HEK293 (cell line): Measurements from ENCODE around the gene RELCH.

Experiments used
- CTCF ChIA-PET: fragments of 350-600 bp; formaldehyde crosslinking; extraction: SDS; loops from one replicate; lab custom pipeline; 2021; ENCODE audit warnings: antibody characterized with exemption; lab: Yijun Ruan, JAX
- POLR2A ChIA-PET: fragments of 300-600 bp; formaldehyde crosslinking; extraction: SDS; loops from one replicate; lab custom pipeline; 2020; ENCODE audit warnings: antibody characterized with exemption, inconsistent platforms; lab: Yijun Ruan, JAX
- H3K27ac ChIP-seq: fragments of 200-500 bp; sonication (Bioruptor generic); 2 replicates; pipeline ENCODE4 v1.5.1; 2014; ENCODE audit warnings: low read depth, low read length, control low read depth, inconsistent platforms; ENCODE audit errors: extremely low read depth
- H3K36me3 ChIP-seq, 2 experiments: fragments of 200-500 bp in 1 of 2; sonication (Bioruptor generic) in 1 of 2; 1 replicate in 1 of 2; 2 replicates in 1 of 2; pipeline ENCODE4 v1.5.1; 2014 to 2017; ENCODE audit warnings: inconsistent platforms in 2 of 2, low read length in 2 of 2; ENCODE audit not compliant: control insufficient read depth in 2 of 2, insufficient read depth in 1 of 2
- H3K4me1 ChIP-seq: fragments of 200-500 bp; sonication (Bioruptor generic); 2 replicates; pipeline ENCODE4 v1.5.1; 2014; ENCODE audit warnings: mild to moderate bottlenecking, low read length, inconsistent platforms; ENCODE audit not compliant: control insufficient read depth, insufficient read depth
- H3K4me3 ChIP-seq: 2 replicates; pipeline ENCODE4 v1.5.1; 2011; ENCODE audit warnings: low read depth, mild to moderate bottlenecking, control low read depth, low read length, moderate library complexity
- H3K9me3 ChIP-seq: fragments of 200-500 bp; sonication (Bioruptor generic); 2 replicates; pipeline ENCODE4 v1.5.1; 2014; ENCODE audit warnings: low read depth, low read length, inconsistent platforms; ENCODE audit not compliant: control insufficient read depth, insufficient read depth
- INSM2 ChIP-seq: fragments of 450-650 bp; formaldehyde crosslinking; IDR thresholded peaks from 2 replicates; pipeline ENCODE4 v1.5.1; 2016; ENCODE audit warnings: missing biosample characterization, missing genetic modification characterization
- MEIS1 ChIP-seq: sonication (generic); formaldehyde crosslinking; IDR thresholded peaks from 2 replicates; pipeline ENCODE4 v1.8.1; 2022; ENCODE audit warnings: missing genetic modification reagents, mild to moderate bottlenecking, borderline replicate concordance
- PRDM10 ChIP-seq: fragments of 450-650 bp; formaldehyde crosslinking; IDR thresholded peaks from 2 replicates; pipeline ENCODE4 v1.5.1; 2016; ENCODE audit warnings: missing biosample characterization, missing genetic modification characterization
- ZBTB21 ChIP-seq: fragments of 450-650 bp; formaldehyde crosslinking; IDR thresholded peaks from 2 replicates; pipeline ENCODE4 v1.5.1; 2017; ENCODE audit warnings: missing biosample characterization, missing genetic modification characterization
- ZBTB26 ChIP-seq: fragments of 450-650 bp; formaldehyde crosslinking; optimal IDR thresholded peaks from 2 replicates; pipeline ENCODE3; 2016; ENCODE audit warnings: missing biosample characterization, mild to moderate bottlenecking, missing genetic modification characterization
- ZBTB6 ChIP-seq: fragments of 450-650 bp; formaldehyde crosslinking; IDR thresholded peaks from 2 replicates; pipeline ENCODE4 v1.5.1; 2017; ENCODE audit warnings: missing biosample characterization, missing genetic modification characterization
- ZNF121 ChIP-seq: fragments of 450-650 bp; formaldehyde crosslinking; IDR thresholded peaks from 2 replicates; pipeline ENCODE4 v1.5.1; 2016; ENCODE audit warnings: missing biosample characterization, missing genetic modification characterization
- ZNF133 ChIP-seq: fragments of 450-650 bp; formaldehyde crosslinking; IDR thresholded peaks from 2 replicates; pipeline ENCODE4 v1.5.1; 2016; ENCODE audit warnings: missing biosample characterization, missing genetic modification characterization
- ZNF174 ChIP-seq: fragments of 450-650 bp; formaldehyde crosslinking; IDR thresholded peaks from 2 replicates; pipeline ENCODE4 v1.5.0; 2017; ENCODE audit warnings: missing biosample characterization, mild to moderate bottlenecking, missing genetic modification characterization
- ZNF292 ChIP-seq: fragments of 450-650 bp; formaldehyde crosslinking; IDR thresholded peaks from 2 replicates; pipeline ENCODE4 v1.5.1; 2016; ENCODE audit warnings: low read depth, missing biosample characterization, missing genetic modification characterization, borderline replicate concordance
- ZNF311 ChIP-seq: fragments of 450-650 bp; formaldehyde crosslinking; IDR thresholded peaks from 2 replicates; pipeline ENCODE4 v1.5.1; 2017; ENCODE audit warnings: missing biosample characterization, missing genetic modification characterization, borderline replicate concordance
- ZNF423 ChIP-seq: fragments of 450-650 bp; formaldehyde crosslinking; IDR thresholded peaks from 2 replicates; pipeline ENCODE4 v1.5.1; 2016; ENCODE audit warnings: missing biosample characterization, missing genetic modification characterization
- ZNF521 ChIP-seq: fragments of 450-650 bp; formaldehyde crosslinking; IDR thresholded peaks from 2 replicates; pipeline ENCODE4 v1.5.1; 2017; ENCODE audit warnings: missing biosample characterization, mild to moderate bottlenecking, missing genetic modification characterization
- ZNF555 ChIP-seq: fragments of 450-650 bp; formaldehyde crosslinking; conservative IDR thresholded peaks from 2 replicates; pipeline ENCODE4 v1.5.1; 2017; ENCODE audit warnings: missing biosample characterization, mild to moderate bottlenecking, missing genetic modification characterization, inconsistent platforms
- ZNF585B ChIP-seq: fragments of 450-650 bp; formaldehyde crosslinking; IDR thresholded peaks from 2 replicates; pipeline ENCODE4 v1.5.1; 2016; ENCODE audit warnings: missing biosample characterization, missing genetic modification characterization
- ZNF626 ChIP-seq: fragments of 450-650 bp; sonication (Bioruptor Pico); formaldehyde crosslinking; IDR thresholded peaks from 2 replicates; pipeline ENCODE4 v1.5.1; 2018; ENCODE audit warnings: missing biosample characterization, missing genetic modification characterization, inconsistent platforms
- ZNF701 ChIP-seq: fragments of 450-650 bp; formaldehyde crosslinking; IDR thresholded peaks from 2 replicates; pipeline ENCODE4 v1.5.1; 2016; ENCODE audit warnings: missing biosample characterization, missing genetic modification characterization
- ZNF777 ChIP-seq: fragments of 450-650 bp; formaldehyde crosslinking; IDR thresholded peaks from 2 replicates; pipeline ENCODE4 v1.5.1; 2017; ENCODE audit warnings: missing biosample characterization, missing genetic modification characterization, borderline replicate concordance
- ZSCAN30 ChIP-seq: fragments of 450-650 bp; IDR thresholded peaks from 2 replicates; pipeline ENCODE4 v1.5.1; 2018; ENCODE audit warnings: missing biosample characterization, mild to moderate bottlenecking, missing genetic modification characterization, moderate library complexity
- TF ChIP-seq, protein P1 (sequence below): fragments of 450-650 bp; formaldehyde crosslinking; IDR thresholded peaks from 2 replicates; pipeline ENCODE4 v1.5.1; 2017; ENCODE audit warnings: missing biosample characterization, missing genetic modification characterization
- TF ChIP-seq, protein P2 (sequence below): fragments of 450-650 bp; formaldehyde crosslinking; IDR thresholded peaks from 2 replicates; pipeline ENCODE4 v1.5.1; 2016; ENCODE audit warnings: missing biosample characterization, missing genetic modification characterization

Gene RELCH

DNA sequence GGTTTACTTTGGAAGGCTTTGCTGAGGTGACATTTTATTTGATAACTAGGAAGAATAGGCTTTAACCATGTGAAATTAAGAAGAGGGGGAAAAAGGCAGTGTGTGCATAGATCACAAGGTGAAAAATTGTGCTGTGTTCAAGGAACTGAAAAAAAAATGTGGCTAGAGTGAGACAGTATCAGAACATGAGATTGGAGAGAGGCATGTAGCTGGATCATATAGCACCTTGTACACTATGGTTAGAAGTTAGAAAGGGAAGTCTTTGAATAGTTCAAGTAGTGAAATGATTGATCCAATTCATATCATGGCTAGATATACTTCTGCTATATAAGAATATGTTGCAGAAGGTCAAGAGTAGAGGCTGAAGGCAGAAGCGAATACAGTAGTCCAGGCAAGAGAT lies 125.8 kb downstream of the RELCH start:
- ChIA-PET CTCF (interaction anchor here (1.0 to 1.2 kb wide), 2 partner anchors 12 to 14 kb away, joined by 5 read pairs; partner anchors contain the start of gene TNFRSF11A), POLR2A (no interaction called here)
- Histone ChIP-seq H3K4me3 (no peak overlapping the region), H3K27ac (no peak overlapping the region), H3K9me3 (no peaks in the 10 kb centered on the region), H3K4me1 (no peaks in the 10 kb centered on the region), H3K36me3 (peaks cover 4 to 6% of the 10 kb centered on the region in 2 experiments; a peak in 2 of 3 replicates)
- TF ChIP-seq ZNF521 (tag by site-specific recombination) (no peak), ZNF585B (tag by site-specific recombination) (no peak), ZSCAN30 (tag by site-specific recombination) (no peak), ZNF133 (no peak), ZNF555 (tag by site-specific recombination) (no peak), ZNF423 (no peak), ZNF777 (tag by site-specific recombination) (no peak), PRDM10 (no peak), ZNF174 (tag by site-specific recombination) (no peak), ZNF311 (tag by site-specific recombination) (no peak), ZBTB21 (tag by site-specific recombination) (no peak)
- TF ChIP-seq, protein P1, sequence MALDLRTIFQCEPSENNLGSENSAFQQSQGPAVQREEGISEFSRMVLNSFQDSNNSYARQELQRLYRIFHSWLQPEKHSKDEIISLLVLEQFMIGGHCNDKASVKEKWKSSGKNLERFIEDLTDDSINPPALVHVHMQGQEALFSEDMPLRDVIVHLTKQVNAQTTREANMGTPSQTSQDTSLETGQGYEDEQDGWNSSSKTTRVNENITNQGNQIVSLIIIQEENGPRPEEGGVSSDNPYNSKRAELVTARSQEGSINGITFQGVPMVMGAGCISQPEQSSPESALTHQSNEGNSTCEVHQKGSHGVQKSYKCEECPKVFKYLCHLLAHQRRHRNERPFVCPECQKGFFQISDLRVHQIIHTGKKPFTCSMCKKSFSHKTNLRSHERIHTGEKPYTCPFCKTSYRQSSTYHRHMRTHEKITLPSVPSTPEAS (tag by site-specific recombination) = no peak

DNA sequence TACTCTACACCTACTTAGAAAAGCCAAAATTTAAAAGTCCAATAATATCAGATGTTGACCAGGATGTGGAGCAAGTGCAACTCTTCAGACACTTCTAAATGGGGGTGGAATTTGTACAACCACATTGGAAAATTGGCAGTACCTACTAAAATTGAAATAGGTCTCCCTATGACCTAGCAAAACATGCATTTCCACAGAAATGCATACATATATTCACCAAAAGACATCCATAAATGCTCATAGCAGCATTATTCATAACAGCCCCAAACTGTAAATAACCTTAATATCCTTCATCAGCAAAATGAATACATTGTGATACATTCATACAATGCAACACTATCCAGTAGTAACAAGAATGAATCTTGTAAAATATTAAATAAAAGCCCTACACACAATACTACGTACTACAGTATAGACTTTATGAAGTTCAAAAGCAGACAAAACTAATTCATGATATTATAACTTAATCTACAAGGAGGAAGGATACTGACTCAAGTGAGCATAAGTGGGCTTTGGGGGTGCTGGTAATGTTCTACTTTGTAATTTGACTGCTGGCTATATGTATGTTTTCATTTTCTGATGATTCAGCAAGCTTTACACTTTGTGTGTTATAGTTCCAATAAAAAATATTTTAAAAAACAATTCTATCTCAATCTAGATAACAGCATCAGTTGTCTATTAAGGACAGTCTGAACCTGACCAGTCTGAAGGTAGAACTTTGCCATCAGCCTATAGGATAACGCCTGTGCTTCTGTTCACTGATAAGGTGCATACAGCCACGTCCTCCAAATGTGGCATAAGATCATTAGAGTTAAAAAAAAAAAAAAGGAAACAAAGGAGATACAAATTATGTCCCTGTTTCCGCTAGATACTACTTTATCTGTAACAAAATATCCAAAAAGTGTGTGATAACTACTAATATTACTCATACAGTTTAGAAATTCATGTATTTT lies 131.4 kb downstream of the RELCH start:
- no peaks in the 10 kb centered on the region for H3K36me3 ChIP-seq
- peaks cover 12% of the 10 kb centered on the region for H3K4me1 ChIP-seq
- no peak overlapping the region for H3K4me3 ChIP-seq
- ChIA-PET CTCF (no interaction called here), POLR2A (no interaction called here)
- H3K9me3 ChIP-seq = no peaks in the 10 kb centered on the region
- H3K27ac ChIP-seq = no peak overlapping the region
- TF ChIP-seq, protein P2, sequence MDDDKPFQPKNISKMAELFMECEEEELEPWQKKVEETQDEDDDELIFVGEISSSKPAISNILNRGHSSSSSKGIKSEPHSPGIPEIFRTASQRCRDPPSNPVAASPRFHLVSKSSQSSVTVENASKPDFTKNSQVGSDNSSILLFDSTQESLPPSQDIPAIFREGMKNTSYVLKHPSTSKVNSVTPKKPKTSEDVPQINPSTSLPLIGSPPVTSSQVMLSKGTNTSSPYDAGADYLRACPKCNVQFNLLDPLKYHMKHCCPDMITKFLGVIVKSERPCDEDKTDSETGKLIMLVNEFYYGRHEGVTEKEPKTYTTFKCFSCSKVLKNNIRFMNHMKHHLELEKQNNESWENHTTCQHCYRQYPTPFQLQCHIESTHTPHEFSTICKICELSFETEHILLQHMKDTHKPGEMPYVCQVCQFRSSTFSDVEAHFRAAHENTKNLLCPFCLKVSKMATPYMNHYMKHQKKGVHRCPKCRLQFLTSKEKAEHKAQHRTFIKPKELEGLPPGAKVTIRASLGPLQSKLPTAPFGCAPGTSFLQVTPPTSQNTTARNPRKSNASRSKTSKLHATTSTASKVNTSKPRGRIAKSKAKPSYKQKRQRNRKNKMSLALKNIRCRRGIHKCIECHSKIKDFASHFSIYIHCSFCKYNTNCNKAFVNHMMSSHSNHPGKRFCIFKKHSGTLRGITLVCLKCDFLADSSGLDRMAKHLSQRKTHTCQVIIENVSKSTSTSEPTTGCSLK (tag by site-specific recombination) = no peak
- no peak for TF ChIP-seq ZNF292 (tag by site-specific recombination)
- TF ChIP-seq ZNF626 (tag by site-specific recombination) = no peak
- TF ChIP-seq ZNF121 (tag by site-specific recombination) = no peak
- no peak for TF ChIP-seq ZBTB26
- no peak for TF ChIP-seq MEIS1 (CRISPR knock-in tag)
- no peak for TF ChIP-seq ZBTB6 (tag by site-specific recombination)
- TF ChIP-seq ZNF701 (tag by site-specific recombination) = no peak
- no peak for TF ChIP-seq INSM2 (tag by site-specific recombination)
